Eye (tissue), 1 donor: ENCODE data around the gene SLC17A2.

Experiments used
- DNase-seq: peaks from one replicate; pipeline ENCODE4 v3.0.0-alpha.2; 2015

Gene SLC17A2, protein sequence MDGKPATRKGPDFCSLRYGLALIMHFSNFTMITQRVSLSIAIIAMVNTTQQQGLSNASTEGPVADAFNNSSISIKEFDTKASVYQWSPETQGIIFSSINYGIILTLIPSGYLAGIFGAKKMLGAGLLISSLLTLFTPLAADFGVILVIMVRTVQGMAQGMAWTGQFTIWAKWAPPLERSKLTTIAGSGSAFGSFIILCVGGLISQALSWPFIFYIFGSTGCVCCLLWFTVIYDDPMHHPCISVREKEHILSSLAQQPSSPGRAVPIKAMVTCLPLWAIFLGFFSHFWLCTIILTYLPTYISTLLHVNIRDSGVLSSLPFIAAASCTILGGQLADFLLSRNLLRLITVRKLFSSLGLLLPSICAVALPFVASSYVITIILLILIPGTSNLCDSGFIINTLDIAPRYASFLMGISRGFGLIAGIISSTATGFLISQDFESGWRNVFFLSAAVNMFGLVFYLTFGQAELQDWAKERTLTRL

DNA sequence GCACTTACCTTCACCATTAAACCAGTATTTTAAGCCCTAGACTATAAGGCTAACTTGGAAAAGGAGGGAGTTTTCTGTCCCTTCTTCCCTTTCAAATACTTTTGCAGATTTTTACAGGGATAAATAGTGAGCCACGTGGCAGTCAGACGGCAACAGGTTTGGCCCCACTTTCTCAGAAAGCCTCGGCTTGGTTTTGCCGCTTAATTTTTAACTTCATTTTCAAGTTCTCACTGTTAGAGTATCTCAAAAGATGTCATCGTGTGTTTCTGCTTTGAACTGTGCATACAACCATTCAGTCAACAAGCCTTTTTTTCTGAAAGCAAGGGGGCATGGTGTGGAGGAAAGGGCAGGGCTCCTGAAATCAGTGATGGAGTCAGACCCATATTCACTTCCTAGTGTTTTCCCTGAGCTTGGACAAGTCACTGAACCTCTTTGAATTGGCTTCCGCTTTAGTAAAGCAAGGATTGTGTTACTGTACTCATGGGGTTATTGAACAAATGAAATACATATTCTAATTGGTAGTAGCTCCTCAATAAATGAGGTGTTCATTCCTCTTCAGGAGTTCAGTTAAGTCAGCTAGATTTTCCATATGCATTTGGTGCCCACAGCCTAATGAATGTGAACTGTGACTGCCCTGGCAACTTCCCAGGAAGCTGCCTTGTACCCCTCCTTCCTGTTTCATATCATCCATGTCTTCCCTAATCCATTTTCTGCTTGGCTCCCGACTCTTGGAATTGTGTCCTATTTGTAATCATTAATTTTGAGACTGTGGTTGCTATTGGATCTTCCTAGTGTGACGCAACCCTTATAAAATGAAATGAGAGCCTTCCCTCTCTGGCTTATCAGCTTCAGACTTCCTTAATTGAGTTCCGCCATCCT lies at the start of gene SLC17A2:
TSS of gene SLC17A2 (minus strand) at position 160 of the 879 bp plus-strand sequence. CDS start 4,895 bp downstream, outside the sequence.
- DNase-seq = no peak

DNA sequence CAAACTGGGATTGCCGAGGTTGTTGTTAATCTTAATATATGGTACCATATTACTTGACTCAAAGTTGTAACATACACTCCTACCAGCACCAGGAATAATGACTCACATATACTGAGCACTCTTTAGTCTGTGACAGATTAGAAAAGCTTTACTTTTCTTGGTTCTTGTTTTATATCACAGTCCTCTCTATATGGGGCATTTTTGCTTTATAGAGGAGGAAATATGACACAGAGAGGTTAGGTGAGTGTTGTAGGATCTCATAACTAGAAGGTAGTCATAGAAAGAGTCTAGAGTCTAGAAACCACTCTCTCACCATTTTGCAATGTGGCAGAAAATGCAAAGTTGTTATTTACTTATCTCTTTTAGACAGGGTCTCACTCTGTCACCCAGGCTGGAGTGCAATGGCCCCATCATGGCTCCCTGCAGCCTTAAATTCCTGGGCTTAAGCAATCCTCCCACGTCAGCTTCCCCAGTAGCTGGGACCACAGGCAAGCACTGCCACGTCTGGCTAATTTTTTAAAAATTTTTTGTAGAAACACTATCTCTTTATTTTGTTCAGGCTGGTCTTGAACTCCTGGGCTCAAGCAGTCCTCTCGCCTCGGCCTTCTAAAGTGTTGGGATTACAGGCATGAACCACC lies 45.6 kb upstream of the SLC17A2 start:
- DNase-seq = no peak

DNA sequence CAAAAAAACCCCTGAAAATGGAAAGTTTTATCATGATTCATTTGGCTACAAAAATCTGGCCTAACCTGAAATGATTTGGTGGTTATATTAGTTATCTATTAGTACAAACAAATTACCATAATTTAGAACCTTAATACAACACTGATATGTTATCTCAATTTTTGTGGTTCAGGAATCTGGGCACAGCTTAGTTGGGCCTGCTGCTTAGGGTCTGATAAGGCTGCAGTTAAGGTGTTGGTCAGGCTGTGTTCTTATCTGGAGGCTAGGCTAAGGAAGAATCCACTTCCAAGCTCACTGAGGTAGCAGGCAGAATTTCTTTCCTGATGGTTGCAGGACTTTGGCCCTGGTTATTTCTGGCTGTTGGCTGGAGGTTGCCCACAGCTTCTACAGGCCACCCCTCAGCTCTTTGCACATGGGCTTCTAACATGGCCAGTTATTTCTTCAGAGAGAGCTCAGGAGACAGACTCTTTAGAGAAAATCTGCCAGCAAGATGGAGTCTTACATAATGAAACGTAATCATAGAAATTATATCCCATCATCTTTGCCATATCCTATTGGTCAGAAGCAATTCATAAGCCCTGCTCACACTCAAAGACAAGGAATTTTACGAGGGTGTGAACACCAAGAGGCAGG lies 43.5 kb upstream of the SLC17A2 start:
- DNase-seq = no peak

- no peak for DNase-seq
Measured at GRCh38 chr6:25972902-25973301, 42.4 kb upstream of the SLC17A2 start.

DNA sequence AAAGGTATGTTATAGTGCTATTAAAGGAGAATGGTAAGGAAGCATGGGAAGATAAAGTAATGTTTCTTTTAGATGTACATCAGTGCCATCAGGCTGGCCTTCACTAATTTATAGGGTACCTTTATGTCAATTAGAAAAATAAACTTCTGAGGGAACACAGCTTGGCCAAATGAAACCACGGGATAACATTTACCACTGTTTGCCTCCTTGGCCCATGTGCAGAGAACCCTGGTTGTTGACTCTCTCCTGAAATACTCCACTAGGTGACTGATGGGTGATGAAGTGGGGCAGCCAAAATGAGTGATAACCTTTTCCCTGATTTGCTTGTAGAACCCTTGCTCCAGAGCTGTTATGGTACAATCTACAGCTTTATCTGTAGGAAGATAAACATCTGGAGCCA lies 41.6 kb upstream of the SLC17A2 start:
- no peak for DNase-seq

DNA sequence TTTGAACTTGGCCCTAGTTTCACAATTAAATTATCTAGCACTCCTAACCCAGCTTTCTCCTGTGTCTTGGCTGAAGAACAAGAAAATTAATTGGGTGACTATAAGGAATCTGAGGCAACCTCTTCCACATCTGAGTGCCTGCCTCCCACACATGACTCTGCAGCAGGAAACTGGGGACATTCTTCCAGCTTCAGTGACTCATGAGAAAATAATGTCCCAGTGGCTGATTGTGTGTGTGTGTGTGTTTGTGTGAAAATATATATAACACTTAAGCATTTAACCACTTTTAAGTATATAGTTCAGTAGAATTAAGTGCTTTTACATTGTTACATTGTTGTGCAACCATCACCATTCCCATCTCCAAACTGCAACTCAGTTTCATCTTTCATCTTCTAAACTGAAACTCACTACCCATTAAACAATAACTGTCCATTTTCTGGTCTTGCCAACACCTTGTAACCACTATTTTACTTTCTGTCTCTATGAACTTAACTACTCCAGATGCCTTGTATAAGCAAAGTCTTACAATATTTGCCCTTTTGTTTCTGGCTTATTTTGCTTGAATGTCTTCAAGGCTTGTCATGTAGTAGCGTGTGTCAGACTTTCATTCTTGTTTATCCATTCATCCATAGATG lies 40.8 kb upstream of the SLC17A2 start:
- DNase-seq = no peak

GRCh38 chr6:25968769-25969168 lies 38.3 kb upstream of the SLC17A2 start:
- DNase-seq = no peak

DNA sequence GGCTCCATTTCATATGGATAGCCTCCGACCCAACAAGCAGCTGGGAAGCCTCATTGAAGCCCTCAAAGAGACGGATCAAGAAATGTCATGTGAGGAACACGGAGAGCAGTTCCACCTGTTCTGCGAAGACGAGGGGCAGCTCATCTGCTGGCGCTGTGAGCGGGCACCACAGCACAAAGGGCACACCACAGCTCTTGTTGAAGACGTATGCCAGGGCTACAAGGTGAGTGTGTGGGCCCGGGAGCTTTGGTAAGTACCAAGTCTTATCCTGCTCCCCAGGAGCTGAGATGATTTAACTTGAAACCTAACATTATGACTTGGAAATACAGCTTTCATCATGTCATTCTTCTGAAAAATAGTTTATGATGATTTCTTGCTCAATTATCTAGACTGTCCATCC lies 36.2 kb upstream of the SLC17A2 start:
- DNase-seq = no peak

DNA sequence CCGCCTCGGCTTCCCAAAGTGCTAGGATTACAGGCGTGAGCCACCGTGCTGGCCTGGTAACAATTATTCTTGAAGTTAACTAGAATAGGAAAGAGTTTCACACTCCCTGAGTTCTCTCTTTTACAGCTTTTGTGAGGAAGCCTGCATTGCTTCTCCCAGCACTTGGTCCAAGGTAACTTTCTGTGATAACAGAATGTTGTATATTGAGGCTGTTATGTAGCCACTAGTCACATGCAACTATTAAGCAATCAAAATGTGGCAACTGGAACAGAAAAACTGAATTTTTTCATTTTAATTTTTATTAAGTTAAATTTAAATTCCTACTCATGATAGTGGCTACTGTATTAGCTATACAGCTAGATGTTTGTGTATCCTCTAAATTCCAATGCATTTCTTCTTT lies 34.6 kb upstream of the SLC17A2 start:
- DNase-seq = no peak

DNA sequence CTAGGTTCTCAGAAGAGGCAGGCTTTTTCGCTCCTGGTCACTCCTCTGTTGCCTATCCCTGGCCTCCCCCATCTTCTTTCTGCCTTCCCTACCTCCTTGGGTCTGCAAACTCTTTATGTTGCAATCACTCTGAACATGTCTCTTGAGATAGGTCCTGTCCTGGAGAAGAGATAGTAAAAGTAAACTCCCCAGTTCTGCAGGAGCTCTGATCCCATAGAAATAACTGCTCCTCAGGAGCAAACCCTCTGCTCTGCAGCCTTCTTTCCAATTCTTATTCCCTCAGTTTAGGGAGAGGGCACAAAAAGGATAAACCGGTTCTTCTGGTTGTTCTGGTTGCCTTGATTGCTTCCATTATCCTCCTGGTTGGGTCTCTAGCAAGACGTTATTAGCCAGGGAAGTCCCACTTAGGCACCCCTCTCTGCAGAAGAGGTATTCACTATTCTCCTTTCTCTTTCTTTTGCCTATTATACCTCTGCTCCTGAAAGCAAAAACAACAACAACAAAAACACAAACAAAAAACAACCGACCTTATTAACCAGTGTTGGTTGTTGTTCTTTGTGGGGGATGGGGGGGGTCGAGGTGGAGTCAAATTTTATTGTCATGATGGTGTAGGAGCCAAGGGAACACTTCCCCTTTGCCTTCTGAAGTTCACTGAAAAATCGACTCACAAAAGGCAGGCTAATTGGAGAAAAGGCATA lies 33.1 kb upstream of the SLC17A2 start:
- peak; percentile 27 for DNase-seq

GRCh38 chr6:25962149-25963127 lies 31.9 kb upstream of the SLC17A2 start, which contains the start of gene TRIM38:
Gene TRIM38, plus strand, starts transcription at chr6:25962802. Its CDS starts 3,721 bp downstream, at chr6:25966523.
- DNase-seq = peak; percentile 73

DNA sequence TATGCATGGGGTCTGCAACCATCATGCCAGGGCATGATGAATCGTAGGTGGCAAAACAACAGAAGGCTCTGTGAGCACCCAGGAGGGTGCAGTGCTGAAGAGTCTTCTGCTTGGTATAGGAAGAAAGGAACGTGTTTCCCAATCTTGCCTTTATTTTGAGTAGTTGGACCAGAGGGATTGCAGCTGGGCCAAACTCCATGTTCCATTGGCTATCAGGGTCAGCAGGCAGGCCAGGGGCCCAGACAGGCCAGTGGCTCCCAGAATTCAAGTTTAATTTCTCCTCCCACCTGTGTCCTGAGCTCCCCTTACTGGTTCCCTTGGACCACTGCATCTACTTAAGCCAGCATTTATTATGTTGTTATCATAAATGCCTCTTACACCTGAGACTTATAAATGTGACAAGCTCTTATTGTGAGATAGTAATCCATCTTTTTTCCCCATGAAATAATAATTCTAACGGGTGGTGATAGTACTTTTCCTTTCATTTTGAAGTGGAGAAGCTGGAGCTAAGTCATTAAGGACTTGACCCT lies 31.2 kb upstream of the SLC17A2 start:
- no peak for DNase-seq

DNA sequence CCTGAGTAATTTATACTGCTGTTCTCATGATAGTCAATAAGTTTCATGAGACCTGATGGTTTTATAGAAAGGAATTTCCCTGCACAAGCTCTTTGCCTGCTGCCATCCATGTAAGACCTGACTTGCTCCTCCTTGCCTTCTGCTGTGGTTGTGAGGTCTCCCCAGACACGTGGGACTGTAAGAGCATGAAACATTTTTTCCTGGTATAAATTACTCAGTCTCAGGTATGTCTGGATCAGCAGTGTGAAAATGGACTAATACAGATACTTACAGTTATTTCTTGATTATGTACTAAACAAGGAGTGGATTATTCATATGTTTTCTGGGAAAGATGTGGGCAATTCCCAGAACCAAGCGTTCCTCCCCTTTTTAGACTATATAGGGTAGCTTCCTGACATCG lies 30.2 kb upstream of the SLC17A2 start:
- DNase-seq = no peak

- peak; percentile 6 for DNase-seq
Measured at GRCh38 chr6:25959890-25960536, 29.5 kb upstream of the SLC17A2 start.

GRCh38 chr6:25958700-25959162 lies 28.2 kb upstream of the SLC17A2 start:
- DNase-seq = no peak

GRCh38 chr6:25956226-25956625 lies 25.7 kb upstream of the SLC17A2 start:
- DNase-seq = no peak

GRCh38 chr6:25954756-25955155 lies 24.3 kb upstream of the SLC17A2 start:
- no peak for DNase-seq

DNA sequence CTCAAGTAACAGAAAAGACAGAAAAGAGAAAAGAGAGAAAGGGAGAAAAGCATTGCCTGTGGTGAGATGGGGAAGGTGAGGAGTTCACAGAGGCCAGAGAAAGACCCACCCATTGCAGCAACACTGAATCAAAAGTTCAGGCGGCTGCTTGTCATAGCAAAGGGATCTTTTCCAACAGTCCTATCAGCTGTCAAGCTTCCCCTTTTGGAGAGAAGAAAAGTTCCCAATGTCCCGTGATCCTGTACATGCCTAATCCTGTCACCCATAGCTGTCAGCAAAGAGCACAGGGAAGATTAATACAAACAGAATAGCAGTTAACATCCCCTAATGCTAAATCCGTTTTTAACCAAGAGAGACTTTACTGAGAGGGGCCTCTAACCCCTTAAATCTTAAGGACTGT lies 23.2 kb upstream of the SLC17A2 start:
- no peak for DNase-seq

DNA sequence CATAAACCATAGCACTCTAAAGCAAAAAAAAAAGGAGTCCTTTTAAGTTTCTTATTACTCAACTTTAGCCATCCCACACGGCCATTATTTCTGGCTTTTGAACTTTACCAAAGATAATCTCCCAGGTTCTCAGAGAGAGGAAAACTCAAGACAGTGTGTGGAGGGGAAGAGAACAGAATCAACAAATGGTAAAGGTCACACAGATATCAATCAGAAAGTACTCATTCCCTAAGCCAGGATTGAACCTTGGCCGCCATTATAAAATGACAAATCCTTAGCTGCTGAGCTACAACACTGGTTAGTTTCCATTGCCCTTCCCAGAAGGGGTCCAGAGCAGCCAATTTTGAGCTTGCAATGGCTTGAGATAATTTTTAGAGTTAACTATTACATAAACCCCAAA lies 22.0 kb upstream of the SLC17A2 start:
- DNase-seq = no peak
